ENCODE results near the gene BRAT1.

- TF ChIP-seq POLR2AphosphoS5 (IDR thresholded peaks at IDR 0.05), result no peak
- no peak for TF ChIP-seq REST (IDR thresholded peaks at IDR 0.05; ENCODE audit: borderline replicate concordance)
- TF ChIP-seq, protein P1, sequence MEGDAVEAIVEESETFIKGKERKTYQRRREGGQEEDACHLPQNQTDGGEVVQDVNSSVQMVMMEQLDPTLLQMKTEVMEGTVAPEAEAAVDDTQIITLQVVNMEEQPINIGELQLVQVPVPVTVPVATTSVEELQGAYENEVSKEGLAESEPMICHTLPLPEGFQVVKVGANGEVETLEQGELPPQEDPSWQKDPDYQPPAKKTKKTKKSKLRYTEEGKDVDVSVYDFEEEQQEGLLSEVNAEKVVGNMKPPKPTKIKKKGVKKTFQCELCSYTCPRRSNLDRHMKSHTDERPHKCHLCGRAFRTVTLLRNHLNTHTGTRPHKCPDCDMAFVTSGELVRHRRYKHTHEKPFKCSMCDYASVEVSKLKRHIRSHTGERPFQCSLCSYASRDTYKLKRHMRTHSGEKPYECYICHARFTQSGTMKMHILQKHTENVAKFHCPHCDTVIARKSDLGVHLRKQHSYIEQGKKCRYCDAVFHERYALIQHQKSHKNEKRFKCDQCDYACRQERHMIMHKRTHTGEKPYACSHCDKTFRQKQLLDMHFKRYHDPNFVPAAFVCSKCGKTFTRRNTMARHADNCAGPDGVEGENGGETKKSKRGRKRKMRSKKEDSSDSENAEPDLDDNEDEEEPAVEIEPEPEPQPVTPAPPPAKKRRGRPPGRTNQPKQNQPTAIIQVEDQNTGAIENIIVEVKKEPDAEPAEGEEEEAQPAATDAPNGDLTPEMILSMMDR (IDR thresholded peaks at IDR 0.05; ENCODE audit: poor library complexity, severe bottlenecking), result no peak
- no peak for TF ChIP-seq EZH2 (IDR thresholded peaks at IDR 0.05; ENCODE audit: borderline replicate concordance, insufficient read depth, low read length, poor library complexity, severe bottlenecking)
- no peak for TF ChIP-seq RAD21 (conservative IDR thresholded peaks at IDR 0.05)
- no peak for TF ChIP-seq TAF1 (IDR thresholded peaks at IDR 0.05; ENCODE audit: low read depth)
Observed at GRCh38 chr7:2526659-2527504, 28.4 kb downstream of the BRAT1 start.
